ENCODE measurements around the gene CTDSP2.
"Not testable (repeated sequence)": the region's sequence is repeated elsewhere in the genome, so short reads cannot be mapped to it uniquely, and the experiment has no call there.

The CTDSP2 gene

DNA sequence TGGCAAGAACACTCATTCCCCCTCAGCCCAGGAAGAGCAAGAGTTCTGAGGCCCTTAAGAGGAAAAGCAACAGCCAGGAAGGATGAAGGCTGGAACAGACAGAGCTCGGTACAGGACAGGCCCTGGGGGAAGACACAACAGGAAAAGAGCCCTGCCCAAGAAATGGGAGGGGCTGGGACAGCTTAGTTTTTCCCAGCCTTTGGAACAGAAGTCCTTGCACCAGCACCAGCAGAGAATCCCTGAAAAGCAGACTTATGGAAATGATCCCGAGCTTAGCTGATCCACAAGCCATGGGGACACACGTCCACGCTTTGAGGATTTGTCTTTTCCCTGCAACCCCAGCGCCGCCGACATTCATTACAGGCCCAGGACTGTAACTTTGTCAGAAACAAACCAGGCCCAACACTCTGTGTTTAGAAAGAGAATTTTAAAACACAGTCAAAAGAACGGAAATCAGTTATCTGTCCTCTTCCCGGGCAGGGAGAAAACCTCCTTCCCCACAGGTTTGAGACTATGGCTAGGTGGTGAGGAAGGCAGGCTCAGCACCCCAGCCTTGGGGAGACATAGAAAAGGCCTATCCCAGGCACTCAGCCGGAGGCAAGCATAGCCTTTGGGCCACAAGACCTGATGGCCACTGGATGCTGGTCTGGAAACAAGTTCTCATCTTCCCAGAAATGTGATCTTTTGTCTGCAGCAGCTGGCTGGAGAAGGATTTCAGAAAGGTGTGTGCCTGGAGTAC, 24.0 kb downstream of the CTDSP2 start:
- Histone ChIP-seq H2BK15ac (replicated peaks; ENCODE audit: low read depth) (no peak overlapping the region), H3K9ac (ENCODE audit: low read length) (no peak overlapping the region), H3K4me1 (ENCODE audit: control insufficient read depth, low read depth, low read length) (no peaks in the 10 kb centered on the region), H2BK120ac (ENCODE audit: low read depth, low read length) (no peak overlapping the region), H2BK5ac (ENCODE audit: low read length) (no peak overlapping the region), H3K79me2 (ENCODE audit: control insufficient read depth, insufficient read depth, low read length) (no peaks in the 10 kb centered on the region), H3K4me3 (ENCODE audit: low read length) (no peak overlapping the region), H3K23ac (ENCODE audit: low read length) (no peak overlapping the region), H3K56ac (ENCODE audit: low read length) (no peak overlapping the region), H3K79me1 (ENCODE audit: low read length) (peaks cover 2% of the 10 kb centered on the region), H4K8ac (ENCODE audit: low read depth, low read length) (no peak overlapping the region), H3K4ac (ENCODE audit: low read depth, low read length) (no peak overlapping the region), H4K5ac (ENCODE audit: low read length) (no peak overlapping the region), H3K4me2 (ENCODE audit: low read length) (no peak overlapping the region), H3K18ac (ENCODE audit: low read length) (no peak overlapping the region), H2AK5ac (ENCODE audit: low read length) (no peak overlapping the region), H3K36me3 (ENCODE audit: control insufficient read depth, insufficient read depth, low read length) (peaks cover 28% of the 10 kb centered on the region), H3K27me3 (ENCODE audit: insufficient read depth, low read length, poor library complexity) (no peaks in the 10 kb centered on the region), H3K27ac (ENCODE audit: low read depth, low read length) (no peak overlapping the region)
- WGBS (ENCODE audit: extremely low coverage, insufficient coverage, low lambda C conversion rate) = no CpG with 5 or more reads among the region's 10 CpGs
- DNase-seq = no peak

GRCh38 chr12:57821474-57822214, 24.9 kb downstream of the CTDSP2 start:
- H3K27me3 ChIP-seq (ENCODE audit: insufficient read depth, low read length, poor library complexity) = no peaks in the 10 kb centered on the region
- H3K56ac ChIP-seq (ENCODE audit: low read length) = no peak overlapping the region
- no peak overlapping the region for H3K4ac ChIP-seq (ENCODE audit: low read depth, low read length)
- H3K4me3 ChIP-seq (ENCODE audit: low read length) = no peak overlapping the region
- no CpG with 5 or more reads among the region's 10 CpGs for WGBS (ENCODE audit: extremely low coverage, insufficient coverage, low lambda C conversion rate)
- H3K9ac ChIP-seq (ENCODE audit: low read length) = no peak overlapping the region
- H3K79me1 ChIP-seq (ENCODE audit: low read length) = no peaks in the 10 kb centered on the region
- H3K79me2 ChIP-seq (ENCODE audit: control insufficient read depth, insufficient read depth, low read length) = no peaks in the 10 kb centered on the region
- no peak overlapping the region for H4K8ac ChIP-seq (ENCODE audit: low read depth, low read length)
- no peak overlapping the region for H3K27ac ChIP-seq (ENCODE audit: low read depth, low read length)
- no peak overlapping the region for H2BK120ac ChIP-seq (ENCODE audit: low read depth, low read length)
- no peak overlapping the region for H4K5ac ChIP-seq (ENCODE audit: low read length)
- no peak overlapping the region for H3K4me2 ChIP-seq (ENCODE audit: low read length)
- no peaks in the 10 kb centered on the region for H3K4me1 ChIP-seq (ENCODE audit: control insufficient read depth, low read depth, low read length)
- H2BK15ac ChIP-seq (replicated peaks; ENCODE audit: low read depth) = no peak overlapping the region
- no peak overlapping the region for H2AK5ac ChIP-seq (ENCODE audit: low read length)
- no peak for DNase-seq
- H3K18ac ChIP-seq (ENCODE audit: low read length) = no peak overlapping the region
- H3K23ac ChIP-seq (ENCODE audit: low read length) = no peak overlapping the region
- peaks cover 20% of the 10 kb centered on the region for H3K36me3 ChIP-seq (ENCODE audit: control insufficient read depth, insufficient read depth, low read length)
- H2BK5ac ChIP-seq (ENCODE audit: low read length) = no peak overlapping the region

- H3K23ac ChIP-seq (ENCODE audit: low read length); H3K4ac ChIP-seq (ENCODE audit: low read depth, low read length); H4K5ac ChIP-seq (ENCODE audit: low read length); H4K8ac ChIP-seq (ENCODE audit: low read depth, low read length); H2BK120ac ChIP-seq (ENCODE audit: low read depth, low read length); H2BK5ac ChIP-seq (ENCODE audit: low read length); H3K4me3 ChIP-seq (ENCODE audit: low read length); H3K27ac ChIP-seq (ENCODE audit: low read depth, low read length); H3K79me2 ChIP-seq (ENCODE audit: control insufficient read depth, insufficient read depth, low read length); DNase-seq; H3K27me3 ChIP-seq (ENCODE audit: insufficient read depth, low read length, poor library complexity); H3K56ac ChIP-seq (ENCODE audit: low read length); H3K18ac ChIP-seq (ENCODE audit: low read length); H3K79me1 ChIP-seq (ENCODE audit: low read length); H3K9ac ChIP-seq (ENCODE audit: low read length); H3K4me1 ChIP-seq (ENCODE audit: control insufficient read depth, low read depth, low read length); H3K4me2 ChIP-seq (ENCODE audit: low read length); H2BK15ac ChIP-seq (replicated peaks; ENCODE audit: low read depth); H2AK5ac ChIP-seq (ENCODE audit: low read length): not testable (repeated sequence)
- WGBS (ENCODE audit: extremely low coverage, insufficient coverage, low lambda C conversion rate) = no CpG with 5 or more reads among the region's 5 CpGs
- peaks cover 15% of the 10 kb centered on the region for H3K36me3 ChIP-seq (ENCODE audit: control insufficient read depth, insufficient read depth, low read length)
Observed at GRCh38 chr12:57821015-57821414, 25.5 kb downstream of the CTDSP2 start.

- H4K8ac ChIP-seq (ENCODE audit: low read depth, low read length); H3K4me1 ChIP-seq (ENCODE audit: control insufficient read depth, low read depth, low read length); H2BK15ac ChIP-seq (replicated peaks; ENCODE audit: low read depth); H2AK5ac ChIP-seq (ENCODE audit: low read length); H4K5ac ChIP-seq (ENCODE audit: low read length); H3K4me3 ChIP-seq (ENCODE audit: low read length); H3K27ac ChIP-seq (ENCODE audit: low read depth, low read length); DNase-seq; H2BK5ac ChIP-seq (ENCODE audit: low read length); H3K4me2 ChIP-seq (ENCODE audit: low read length); H2BK120ac ChIP-seq (ENCODE audit: low read depth, low read length); H3K9ac ChIP-seq (ENCODE audit: low read length); H3K27me3 ChIP-seq (ENCODE audit: insufficient read depth, low read length, poor library complexity); H3K56ac ChIP-seq (ENCODE audit: low read length); H3K79me2 ChIP-seq (ENCODE audit: control insufficient read depth, insufficient read depth, low read length); H3K4ac ChIP-seq (ENCODE audit: low read depth, low read length); H3K79me1 ChIP-seq (ENCODE audit: low read length); H3K23ac ChIP-seq (ENCODE audit: low read length); H3K18ac ChIP-seq (ENCODE audit: low read length): not testable (repeated sequence)
- no CpG with 5 or more reads among the region's 8 CpGs for WGBS (ENCODE audit: extremely low coverage, insufficient coverage, low lambda C conversion rate)
- H3K36me3 ChIP-seq (ENCODE audit: control insufficient read depth, insufficient read depth, low read length) = peaks cover 13% of the 10 kb centered on the region
Observed at GRCh38 chr12:57820119-57820518, 26.4 kb downstream of the CTDSP2 start.

- H3K27ac ChIP-seq (ENCODE audit: low read depth, low read length); H3K23ac ChIP-seq (ENCODE audit: low read length); H4K8ac ChIP-seq (ENCODE audit: low read depth, low read length); H3K4me3 ChIP-seq (ENCODE audit: low read length); H3K9ac ChIP-seq (ENCODE audit: low read length); H3K4me2 ChIP-seq (ENCODE audit: low read length); H3K36me3 ChIP-seq (ENCODE audit: control insufficient read depth, insufficient read depth, low read length); H2BK120ac ChIP-seq (ENCODE audit: low read depth, low read length); H2AK5ac ChIP-seq (ENCODE audit: low read length); H3K79me2 ChIP-seq (ENCODE audit: control insufficient read depth, insufficient read depth, low read length); H3K4ac ChIP-seq (ENCODE audit: low read depth, low read length); H2BK5ac ChIP-seq (ENCODE audit: low read length); DNase-seq; H4K5ac ChIP-seq (ENCODE audit: low read length); H3K4me1 ChIP-seq (ENCODE audit: control insufficient read depth, low read depth, low read length); H3K18ac ChIP-seq (ENCODE audit: low read length); H3K56ac ChIP-seq (ENCODE audit: low read length); H2BK15ac ChIP-seq (replicated peaks; ENCODE audit: low read depth); H3K27me3 ChIP-seq (ENCODE audit: insufficient read depth, low read length, poor library complexity); H3K79me1 ChIP-seq (ENCODE audit: low read length): not testable (repeated sequence)
- WGBS (ENCODE audit: extremely low coverage, insufficient coverage, low lambda C conversion rate) = no CpG with 5 or more reads among the region's 3 CpGs
Observed at GRCh38 chr12:57817990-57818331, 28.6 kb downstream of the CTDSP2 start.
